GM19238 (cell line): ENCODE results near the gene PSMC4.
"Not testable (repeated sequence)": the region's sequence is repeated elsewhere in the genome, so short reads cannot be mapped to it uniquely, and the experiment has no call there.

ENCODE experiments used
- DNase-seq: peaks from one replicate; pipeline ENCODE4 v3.0.0; 2011; ENCODE audit warnings: low spot score; ENCODE audit not compliant: insufficient read length

Gene PSMC4

DNA sequence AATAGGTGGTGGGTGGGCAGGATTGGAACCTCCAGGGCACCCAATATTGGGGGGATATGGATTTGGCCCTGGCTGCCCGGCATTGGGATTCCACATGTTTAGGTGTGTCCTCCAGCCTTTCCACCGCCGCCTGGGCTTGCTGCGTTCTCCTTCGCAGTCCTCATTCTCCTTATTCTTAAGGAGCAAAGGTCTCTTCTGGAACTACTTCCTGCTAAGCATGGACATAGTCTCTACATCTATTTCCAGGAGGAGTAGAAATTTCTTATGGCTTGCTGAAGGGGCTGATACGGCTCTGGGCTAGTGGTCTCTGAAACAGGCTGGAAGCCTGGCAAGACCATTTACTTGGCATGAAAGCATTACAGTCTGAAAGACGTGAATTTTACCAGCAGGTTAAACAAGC lies 27.4 kb upstream of the PSMC4 start:
- no peak for DNase-seq

DNA sequence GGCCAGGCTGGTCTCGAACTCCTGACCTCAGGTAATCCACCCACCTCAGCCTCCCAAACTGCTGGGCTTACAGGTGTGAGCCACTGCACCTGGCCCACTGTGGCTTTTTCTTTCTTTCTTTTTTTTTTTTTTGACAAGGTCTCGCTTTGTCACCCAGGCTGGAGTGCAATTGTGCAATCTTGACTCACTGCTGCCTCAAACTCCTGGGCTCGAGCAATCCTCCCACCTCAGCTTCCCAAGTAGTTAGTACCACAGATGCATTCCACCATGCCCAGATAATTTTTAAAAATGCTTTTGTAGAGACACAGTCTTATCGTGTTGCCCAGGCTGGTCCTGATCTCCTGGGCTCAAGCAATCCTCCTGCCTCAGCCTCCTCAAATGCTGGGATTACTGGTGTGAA lies 24.4 kb upstream of the PSMC4 start:
- no peak for DNase-seq

DNA sequence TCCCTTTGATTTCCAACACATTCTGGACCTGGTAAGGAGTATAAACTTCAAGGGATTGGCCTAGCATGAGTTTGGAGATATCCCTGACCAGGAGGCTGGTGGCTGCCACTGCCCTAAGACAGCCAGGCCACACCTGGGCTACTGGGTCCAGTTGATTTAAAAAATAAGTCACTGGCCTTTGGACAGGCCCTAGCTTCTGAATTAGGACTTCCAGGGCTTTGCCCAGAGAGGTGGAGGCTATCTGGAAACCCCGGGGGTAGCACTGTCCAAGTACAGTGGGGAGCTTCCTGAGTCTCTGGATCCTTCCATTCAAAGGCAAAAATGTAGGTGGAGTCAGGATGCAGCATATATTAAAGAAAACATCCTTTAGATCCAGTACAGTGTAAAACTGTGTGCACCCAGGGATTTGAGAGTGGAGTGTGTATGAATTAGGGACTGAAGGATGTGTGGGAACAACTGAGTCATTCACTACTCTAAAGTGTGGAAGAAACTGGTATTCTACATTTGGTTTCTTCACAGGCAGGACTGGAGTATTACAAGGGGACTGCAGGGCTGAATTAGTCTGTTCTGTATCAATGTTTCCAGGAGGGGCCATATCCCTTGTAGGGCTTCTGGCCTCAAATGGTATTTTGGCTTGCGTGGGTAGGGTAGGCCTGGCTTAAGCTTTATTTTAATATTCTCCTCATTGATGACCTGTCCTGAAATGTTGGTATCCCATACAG lies 21.8 kb upstream of the PSMC4 start:
- DNase-seq = no peak

DNA sequence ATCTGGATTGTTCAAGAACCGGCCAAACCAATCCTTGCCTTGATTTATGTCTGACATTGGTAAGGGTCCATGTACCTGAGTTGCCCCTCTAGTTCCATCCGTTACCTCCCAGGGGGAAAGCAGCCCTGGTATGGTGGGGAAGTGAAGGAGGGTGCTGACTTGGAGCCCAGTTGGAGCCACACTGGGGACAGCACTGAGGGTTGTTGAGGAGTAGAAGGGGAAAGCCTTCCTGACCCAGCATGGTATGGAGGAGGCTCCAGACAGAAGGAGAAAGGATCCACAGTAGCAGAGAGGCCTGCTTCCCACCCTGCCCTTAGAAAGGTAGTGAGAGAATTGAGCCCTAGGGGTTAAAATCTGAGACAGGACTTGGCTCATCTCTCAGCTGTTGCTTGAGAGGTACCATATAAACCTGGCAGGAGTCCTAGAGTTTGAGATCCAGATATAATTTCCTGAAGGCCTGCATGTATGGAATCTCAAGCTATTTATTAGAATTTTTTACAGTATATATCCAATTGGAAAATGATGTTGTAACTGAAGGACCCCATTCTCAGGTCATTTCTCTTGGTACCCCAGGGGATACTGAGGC lies 19.8 kb upstream of the PSMC4 start:
- no peak for DNase-seq

DNA sequence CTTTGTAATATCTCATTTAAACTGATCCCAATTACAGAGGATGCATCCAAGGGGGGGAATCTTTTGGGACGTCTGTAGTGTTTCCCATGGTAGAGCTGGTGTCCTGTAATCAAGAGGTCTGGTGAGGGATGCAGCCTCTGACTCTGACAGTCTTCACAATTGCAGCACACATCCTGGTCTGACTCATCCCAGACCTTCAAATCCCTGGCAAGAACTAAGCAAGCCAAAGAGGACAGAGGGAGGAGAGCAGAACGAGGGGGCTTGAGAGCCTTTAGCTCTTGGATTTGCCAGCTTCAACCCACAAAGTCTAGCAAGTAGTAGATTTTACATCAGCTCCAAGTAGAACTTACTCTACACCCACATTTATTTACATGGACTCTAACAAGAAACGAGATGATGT lies 19.3 kb upstream of the PSMC4 start:
- no peak for DNase-seq

DNA sequence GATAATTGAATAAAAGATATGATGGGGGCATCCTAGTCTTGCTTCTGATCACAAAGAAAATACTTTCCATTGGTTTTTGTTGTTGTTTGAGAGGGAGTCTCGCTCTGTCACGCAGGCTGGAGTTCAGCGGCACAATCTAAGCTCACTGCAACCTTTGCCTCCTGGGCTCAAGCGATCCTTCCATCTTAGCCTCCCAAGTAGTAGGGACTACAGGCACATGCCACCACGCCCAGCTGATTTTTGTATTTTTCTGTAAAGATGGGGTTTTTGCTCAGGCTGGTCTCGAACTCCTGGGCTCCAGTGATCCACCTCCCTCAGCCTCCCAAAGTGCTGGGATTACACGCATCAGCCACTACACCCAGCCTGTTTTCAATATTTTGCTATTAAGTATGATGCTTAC lies 17.1 kb upstream of the PSMC4 start:
- DNase-seq = no peak

DNA sequence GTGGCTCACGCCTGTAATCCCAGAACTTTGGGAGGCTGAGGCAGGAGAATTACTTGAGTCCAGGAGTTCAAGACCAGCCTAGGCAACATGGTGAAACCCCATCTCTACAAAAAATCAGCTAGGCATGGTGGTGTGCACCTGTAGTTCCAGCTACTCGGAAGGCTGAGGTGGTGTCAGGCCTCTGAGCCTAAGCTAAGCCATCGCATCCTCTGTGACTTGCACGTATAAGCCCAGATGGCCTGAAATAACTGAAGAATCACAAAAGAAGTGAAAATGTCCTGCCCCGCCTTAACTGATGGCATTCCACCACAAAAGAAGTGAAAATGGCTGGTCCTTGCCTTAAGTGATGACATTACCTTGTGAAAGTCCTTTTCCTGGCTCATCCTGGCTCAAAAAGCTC lies 13.1 kb upstream of the PSMC4 start:
- DNase-seq = not testable (repeated sequence)

DNA sequence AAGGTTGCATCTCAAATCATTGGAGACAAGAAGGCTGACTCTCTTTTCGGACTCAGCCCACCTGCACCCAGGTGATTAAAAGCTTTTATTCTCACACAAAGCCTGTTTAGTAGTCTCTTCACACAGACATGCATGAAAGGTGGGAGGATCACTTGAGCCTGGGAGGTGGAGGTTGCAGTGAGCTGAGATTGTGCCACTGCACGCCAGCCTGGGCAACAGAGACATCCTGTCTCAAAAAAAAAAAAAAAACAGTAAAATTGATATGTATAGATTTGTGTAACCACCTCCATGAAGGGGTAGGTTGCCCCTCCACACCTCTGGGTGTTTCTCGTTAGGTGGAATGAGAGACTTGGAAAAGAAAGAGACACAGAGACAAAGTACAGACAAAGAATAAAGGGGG lies 12.0 kb upstream of the PSMC4 start:
- not testable (repeated sequence) for DNase-seq

DNA sequence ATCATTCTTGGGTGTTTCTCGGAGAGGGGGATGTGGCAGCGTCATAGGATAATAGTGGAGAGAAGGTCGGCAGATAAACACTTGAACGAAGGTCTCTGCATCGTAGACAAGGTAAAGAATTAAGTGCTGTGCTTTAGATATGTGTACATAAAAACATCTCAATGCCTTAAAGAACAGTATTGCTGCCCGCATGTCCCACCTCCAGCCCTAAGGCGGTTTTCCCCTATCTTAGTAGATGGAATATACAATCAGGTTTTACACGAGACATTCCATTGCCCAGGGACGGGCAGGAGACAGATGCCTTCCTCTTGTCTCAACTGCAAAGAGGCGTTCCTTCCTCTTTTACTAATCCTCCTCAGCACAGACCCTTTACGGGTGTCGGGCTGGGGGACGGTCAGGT lies 11.6 kb upstream of the PSMC4 start:
- DNase-seq = not testable (repeated sequence)

DNA sequence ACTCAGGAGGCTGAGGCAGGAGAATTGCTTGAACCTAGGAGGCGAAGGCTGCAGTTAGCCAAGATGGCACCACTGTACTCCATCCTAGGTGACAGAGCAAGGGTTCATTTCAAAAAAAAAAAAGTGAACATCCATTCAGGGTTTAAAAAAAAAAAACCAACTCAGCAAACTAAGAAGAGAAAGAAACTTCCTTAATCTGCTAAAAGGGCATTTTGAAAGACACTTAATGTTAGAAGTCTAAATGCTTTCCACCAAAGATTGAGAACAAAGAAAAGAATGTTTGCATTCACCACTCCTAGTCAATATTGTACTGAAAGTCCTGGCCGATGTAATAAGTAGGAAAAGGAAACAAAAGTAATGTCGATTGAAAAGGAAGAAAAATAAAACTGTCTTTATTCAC lies 7.1 kb upstream of the PSMC4 start:
- DNase-seq = no peak

DNA sequence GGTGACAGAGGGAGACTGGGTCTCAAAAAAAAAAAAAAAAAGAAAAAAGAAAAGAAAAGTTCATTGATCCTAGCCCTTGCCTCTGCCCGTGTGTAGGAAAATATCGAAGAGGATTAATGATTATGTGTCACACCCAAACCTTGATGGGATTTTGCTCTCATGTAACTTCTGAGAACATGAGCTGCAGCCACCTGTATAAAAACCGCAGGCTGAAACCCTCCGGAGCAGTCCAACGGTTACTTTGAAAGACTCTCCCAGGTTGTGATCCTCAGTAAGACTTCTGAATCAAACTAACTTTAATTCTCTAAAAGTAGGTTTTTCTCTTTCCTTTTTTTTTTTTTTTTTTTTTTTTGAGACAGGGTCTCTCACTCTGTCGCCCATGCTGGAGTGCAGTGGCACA lies 4.3 kb upstream of the PSMC4 start:
- no peak for DNase-seq

DNA sequence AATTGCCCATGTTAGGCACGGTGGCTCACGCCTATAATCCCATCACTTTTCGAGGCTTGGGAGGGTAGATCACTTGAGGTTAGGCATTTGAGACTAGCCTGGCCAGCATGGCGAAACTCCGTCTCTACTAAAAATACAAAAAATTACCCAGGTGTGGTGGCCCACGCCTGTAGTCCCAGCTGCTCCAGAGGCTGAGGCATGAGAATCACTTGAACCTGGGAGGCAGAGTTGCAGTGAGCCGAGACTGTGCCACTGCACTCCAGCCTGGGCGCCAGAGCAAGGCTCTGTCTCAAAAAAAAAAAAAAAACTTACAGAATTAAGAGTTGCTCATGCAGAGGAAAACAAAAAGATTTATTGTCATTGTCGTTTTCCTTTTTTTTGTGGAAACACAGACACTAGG lies 3.4 kb upstream of the PSMC4 start:
- no peak for DNase-seq

DNA sequence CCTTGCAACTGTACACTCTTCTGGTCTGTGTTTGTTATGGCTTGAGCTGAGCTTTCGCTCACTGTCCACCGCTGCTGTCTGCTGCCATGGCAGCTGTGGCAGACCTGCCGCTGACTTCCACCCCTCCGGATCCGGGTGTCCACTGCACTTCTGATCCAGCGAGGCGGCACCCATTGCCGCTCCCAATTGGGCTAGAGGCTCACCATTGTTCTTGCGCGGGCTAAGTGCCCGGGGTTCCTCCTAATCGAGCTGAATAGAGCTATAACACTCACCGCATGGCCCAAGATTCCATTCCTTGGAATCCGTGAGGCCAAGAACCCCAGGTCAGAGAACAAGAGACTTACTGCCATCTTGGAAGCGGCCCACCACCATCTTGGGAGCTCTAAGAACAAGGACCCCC lies 2.2 kb upstream of the PSMC4 start:
- no peak for DNase-seq

DNA sequence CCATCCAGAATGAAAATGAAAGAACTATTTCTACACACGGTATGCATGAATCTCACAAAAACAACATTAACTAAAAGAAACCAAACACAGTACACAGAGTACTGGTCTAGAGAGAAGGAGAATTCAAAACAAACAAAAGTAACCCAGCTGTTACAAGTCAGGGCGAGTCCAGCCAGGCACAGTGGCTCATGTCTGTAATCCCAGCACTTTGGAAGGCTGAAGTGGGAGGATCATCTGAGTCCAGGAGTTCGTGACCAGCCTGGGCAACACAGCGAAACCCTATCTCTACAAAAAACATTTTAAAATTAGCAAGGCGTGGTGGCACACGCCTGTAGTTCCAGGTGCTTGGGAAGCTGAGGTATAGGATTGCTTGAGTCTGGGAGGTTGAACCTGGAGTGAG lies 1.7 kb upstream of the PSMC4 start:
- DNase-seq = no peak

DNA sequence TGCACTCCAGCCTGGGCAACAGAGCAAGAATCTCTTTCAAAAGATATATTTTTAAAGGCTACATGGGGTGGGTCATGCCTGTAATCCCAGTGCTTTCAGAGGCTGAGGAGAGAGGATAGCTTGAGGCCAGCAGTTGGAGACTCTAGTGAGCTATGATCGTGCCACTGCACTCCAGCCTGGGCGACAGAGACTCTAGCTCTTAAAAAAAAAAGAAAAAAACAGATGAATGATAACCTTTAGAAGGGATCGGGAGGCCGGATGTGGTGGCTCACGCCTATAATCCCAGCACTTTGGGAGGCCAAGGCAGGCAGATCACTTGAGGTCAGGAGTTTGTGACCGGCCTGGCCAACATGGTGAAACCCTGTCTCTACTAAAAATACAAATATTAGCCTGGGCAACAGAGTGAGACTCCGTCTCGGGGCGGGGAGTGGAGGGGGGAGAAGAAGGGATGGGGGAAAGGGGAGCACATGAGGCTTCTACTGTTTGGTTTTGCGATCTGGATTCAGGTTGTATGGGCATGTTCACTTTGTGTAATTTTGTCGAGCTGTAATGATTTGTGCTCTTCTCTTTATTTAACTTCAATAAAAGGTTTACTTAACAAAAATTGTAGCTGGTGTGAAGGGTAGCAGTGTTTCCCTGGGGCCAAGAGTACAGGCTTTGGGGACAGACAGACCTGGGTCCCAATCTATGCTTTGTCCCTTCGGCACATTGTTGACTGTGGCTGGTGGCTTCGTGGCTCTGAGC lies 1.1 kb upstream of the PSMC4 start:
- no peak for DNase-seq

DNA sequence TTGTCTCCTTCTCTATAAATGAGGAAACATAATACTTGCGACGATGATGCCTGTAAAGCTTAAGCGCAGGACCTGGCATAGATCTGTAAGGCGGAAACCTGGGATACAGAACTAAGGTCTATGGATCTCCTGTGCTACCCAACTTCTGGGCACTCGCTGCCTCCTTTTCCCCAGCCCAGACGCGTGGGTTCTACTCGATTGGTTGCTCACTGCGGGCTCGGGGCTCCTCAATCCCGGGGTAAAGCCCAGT lies 615 bp upstream of the PSMC4 start:
- DNase-seq = peak; percentile 16

DNA sequence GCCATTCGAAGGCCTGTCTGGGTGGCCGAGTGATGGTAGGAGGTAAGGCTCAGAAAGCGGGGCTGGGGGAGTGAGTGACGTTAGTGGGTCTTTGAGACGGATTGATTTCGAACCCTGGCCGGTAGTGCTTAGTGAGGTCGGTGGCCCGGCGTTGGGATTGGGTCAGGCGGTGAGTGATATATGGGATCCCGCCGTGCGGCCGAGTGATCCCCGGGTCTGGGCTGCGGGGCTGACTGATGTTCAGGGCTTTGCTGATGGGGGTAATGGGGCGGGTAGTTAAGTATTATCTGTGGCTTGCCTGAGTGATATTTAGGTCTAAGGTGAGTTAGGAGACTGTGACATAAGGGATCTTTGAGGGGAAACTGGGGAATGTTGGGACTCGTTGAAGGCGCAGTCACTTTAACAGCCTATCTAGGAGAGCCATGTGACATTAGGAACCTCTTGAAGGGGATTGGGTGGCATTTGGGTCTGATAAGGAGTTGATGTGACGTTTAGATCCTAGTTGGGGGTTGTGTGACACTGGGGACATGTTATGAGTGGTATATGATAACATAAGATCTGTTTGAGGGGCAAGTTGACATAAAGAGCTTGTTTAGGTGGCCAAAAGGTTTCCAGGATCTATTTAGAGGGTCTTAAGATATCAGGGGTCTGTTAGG lies 543 bp downstream of the PSMC4 start:
- DNase-seq = no peak

DNA sequence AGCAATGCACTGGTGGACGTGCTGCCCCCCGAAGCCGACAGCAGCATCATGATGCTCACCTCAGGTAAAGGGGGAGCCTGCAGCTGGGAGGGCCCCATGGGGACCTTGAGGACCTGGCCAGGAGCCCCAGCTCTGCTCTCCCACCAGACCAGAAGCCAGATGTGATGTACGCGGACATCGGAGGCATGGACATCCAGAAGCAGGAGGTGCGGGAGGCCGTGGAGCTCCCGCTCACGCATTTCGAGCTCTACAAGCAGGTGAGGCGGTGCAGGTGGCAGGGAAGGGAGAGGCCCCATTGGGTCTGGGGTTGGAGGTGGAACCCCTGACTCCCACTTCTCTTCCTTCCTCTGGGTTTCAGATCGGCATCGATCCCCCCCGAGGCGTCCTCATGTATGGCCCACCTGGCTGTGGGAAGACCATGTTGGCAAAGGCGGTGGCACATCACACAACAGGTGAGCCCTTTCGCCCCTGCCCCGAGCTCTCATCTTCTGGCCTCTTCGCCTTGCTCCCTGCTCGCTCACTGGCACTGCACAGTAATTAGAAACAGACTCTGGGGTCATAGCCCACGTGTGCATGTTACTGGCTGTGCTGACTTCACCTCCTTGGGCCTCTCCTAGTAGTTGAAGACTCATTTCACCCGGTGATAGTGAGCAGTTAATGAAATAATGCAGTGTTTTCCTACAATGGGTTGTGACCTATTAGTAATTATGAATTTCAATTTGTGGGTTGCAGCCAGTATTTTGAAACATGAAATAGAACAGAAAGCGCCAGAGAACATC lies 3.6 kb downstream of the PSMC4 start:
- no peak for DNase-seq

DNA sequence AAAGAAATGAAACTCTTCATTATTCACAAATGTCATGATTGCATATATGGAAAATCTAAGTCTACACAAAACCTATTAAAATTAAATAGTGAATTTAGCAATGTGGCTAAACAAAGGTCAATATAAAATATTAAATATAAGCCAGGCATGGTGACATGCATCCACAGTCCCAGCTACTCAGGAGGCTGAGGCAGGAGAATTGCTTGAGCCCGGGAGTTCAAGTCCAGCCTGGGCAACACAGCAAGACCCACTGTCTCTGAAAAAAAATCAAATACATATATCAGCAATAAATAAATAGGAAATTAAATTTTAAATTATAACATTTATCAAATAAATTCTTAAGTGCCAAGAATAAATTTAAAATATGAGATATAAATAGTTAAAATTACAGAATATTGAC lies 11.9 kb downstream of the PSMC4 start:
- no peak for DNase-seq

DNA sequence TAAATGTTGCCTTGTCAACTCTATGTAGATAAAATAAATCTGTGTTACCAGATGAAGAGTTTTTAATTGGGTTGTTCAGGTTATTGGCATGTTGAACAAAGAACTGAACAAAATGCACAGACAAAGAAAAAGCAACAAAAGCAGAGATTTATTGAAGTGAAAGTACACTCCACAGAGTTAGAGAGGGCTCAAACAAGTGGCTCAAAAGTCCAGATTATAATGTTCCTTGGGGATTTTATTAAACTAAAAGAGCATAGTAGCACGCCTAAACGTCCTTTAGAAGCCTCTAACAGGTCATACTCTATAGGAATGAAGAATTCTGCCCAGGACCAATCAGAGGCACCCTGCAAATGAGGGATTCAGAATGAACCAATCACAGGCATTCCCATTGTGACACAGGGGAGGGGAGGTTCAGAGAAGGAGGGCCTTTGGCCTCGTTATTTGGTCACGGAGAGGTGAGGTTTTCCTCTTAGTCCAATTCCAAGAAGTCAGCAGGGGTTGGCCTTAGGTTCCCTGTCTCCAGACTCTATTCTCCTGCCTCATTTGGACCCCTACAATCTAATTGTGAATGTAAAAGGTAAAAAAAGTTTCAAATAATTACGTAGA lies 12.8 kb downstream of the PSMC4 start:
- DNase-seq = no peak

DNA sequence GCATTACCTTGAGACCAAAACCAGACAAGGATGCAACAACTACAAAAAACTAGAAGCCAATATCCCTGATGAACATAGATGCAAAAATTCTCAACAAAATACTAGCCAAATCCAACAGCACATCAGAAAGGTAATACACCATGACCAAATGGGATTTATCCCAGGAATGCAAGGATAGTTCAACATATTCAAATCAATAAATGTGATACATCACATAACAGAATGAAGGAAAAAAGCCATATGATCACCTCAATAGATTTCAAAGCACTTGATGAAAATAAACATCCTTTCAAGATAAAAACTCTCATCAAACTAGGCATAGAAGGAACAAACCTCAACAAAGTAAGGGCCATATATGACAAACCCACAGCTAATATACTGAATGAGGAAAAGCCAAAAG lies 15.7 kb downstream of the PSMC4 start:
- no peak for DNase-seq
